WI38 (cell line): Measurements from ENCODE around the gene MYO3A.
"Not testable (repeated sequence)": the region's sequence is repeated elsewhere in the genome, so short reads cannot be mapped to it uniquely, and the experiment has no call there.

Source experiments
- H3K4me3 ChIP-seq: 2 replicates; pipeline ENCODE4 v1.5.1; 2011; ENCODE audit warnings: low read depth, mild to moderate bottlenecking, control low read depth, low read length
- CTCF ChIP-seq: IDR thresholded peaks from 2 replicates; pipeline ENCODE4 v1.5.1; 2012; ENCODE audit warnings: low read depth, mild to moderate bottlenecking, control low read depth, low read length

Gene MYO3A

GRCh38 chr10:26085549-26085948 lies 151.5 kb downstream of the MYO3A start:
- no peak overlapping the region for H3K4me3 ChIP-seq
- no peak for TF ChIP-seq CTCF

GRCh38 chr10:26087666-26088065 lies 153.6 kb downstream of the MYO3A start:
- no peak overlapping the region for H3K4me3 ChIP-seq
- TF ChIP-seq CTCF: no peak

GRCh38 chr10:26090026-26090425 lies 156.0 kb downstream of the MYO3A start:
- H3K4me3 ChIP-seq: no peak overlapping the region
- TF ChIP-seq CTCF: no peak

- TF ChIP-seq CTCF: no peak
- H3K4me3 ChIP-seq: no peak overlapping the region
These were observed 156.7 kb downstream of the MYO3A start for GRCh38 chr10:26090762-26091161.

- no peak for TF ChIP-seq CTCF
- H3K4me3 ChIP-seq: no peak overlapping the region
These were observed 159.2 kb downstream of the MYO3A start for GRCh38 chr10:26093229-26093628.

DNA sequence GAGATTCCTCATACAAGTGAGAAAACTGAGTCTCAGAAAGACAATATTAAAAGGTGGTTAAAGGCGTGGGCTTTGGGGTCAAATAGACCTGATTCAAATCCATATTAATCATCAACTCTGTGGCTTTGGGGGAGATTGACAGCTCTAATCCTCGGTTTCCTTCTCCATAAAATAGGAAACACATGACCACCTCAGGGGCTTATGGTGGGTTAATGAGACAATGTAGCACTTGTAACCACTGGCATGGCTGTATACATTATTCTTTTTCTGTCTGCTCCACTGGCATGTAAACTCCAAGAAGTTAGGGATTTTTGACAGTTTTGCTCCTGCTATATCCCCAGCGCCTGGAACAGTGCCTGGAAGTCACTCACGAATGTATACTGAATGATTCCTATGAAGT lies 161.8 kb downstream of the MYO3A start:
- no peak for TF ChIP-seq CTCF
- no peak overlapping the region for H3K4me3 ChIP-seq

GRCh38 chr10:26097549-26097948 lies 163.5 kb downstream of the MYO3A start:
- H3K4me3 ChIP-seq: not testable (repeated sequence)

- no peak for TF ChIP-seq CTCF
- no peak overlapping the region for H3K4me3 ChIP-seq
These were observed 178.5 kb downstream of the MYO3A start for GRCh38 chr10:26112532-26112931.
